Stimulated activated CD8-positive, alpha-beta memory T cell treated with anti-CD3 and anti-CD28 coated beads, Interleukin-4, amount 100 ng/mL, for 48 hours (primary cell): ENCODE measurements around the gene GTF2F2.

Experiments used
- DNase-seq: peaks from one replicate; pipeline ENCODE4 v3.0.0-alpha.2; 2020

Gene GTF2F2, protein sequence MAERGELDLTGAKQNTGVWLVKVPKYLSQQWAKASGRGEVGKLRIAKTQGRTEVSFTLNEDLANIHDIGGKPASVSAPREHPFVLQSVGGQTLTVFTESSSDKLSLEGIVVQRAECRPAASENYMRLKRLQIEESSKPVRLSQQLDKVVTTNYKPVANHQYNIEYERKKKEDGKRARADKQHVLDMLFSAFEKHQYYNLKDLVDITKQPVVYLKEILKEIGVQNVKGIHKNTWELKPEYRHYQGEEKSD

GRCh38 chr13:45119991-45120864 is at the start of gene GTF2F2:
Gene GTF2F2, plus strand, starts transcription at chr13:45120510. Its CDS starts 146 bp downstream, at chr13:45120656.
- DNase-seq: peak; percentile 91

DNA sequence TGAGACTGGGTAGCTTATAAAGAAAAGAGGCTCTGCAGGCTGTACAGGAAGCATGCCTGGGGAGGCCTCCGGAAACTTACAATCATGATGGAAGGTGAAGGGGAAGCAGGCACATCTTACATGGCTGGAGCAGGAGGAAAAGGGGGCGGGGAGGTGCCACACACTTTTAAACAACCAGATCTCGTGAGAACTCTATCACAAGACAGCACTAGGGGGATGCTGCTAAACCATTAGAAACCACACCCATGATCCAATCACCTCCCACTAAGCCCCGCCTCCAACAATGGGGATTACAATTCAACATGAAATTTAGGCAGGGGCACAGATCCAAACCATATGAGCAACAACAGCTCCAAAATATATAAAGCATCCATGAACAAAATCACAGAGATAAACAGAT is 46.5 kb upstream of the GTF2F2 start:
- DNase-seq: no peak

DNA sequence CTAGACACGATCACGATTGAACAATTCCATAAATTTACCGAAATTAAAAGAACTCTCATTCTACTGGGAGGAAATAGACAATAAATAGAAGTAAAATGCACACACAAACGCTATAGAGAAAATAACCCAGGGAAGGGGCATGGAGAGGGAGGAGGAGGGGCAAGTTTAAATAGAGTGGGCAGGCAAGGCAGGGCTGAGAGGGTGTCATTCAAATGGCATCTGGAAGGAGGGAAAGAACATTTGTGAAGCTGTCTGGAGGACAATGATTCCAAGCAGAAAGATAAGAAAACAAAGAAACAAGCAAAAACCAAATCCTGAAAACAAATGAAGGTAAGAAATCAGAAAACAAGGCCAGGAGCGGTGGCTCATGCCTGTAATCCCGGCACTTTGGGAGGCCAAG is 45.6 kb upstream of the GTF2F2 start:
- no peak for DNase-seq

GRCh38 chr13:45078003-45078402 is 42.3 kb upstream of the GTF2F2 start:
- no peak for DNase-seq

GRCh38 chr13:45082964-45083363 is 37.3 kb upstream of the GTF2F2 start:
- DNase-seq: no peak

GRCh38 chr13:45084515-45084914 is 35.8 kb upstream of the GTF2F2 start:
- DNase-seq: no peak

GRCh38 chr13:45086484-45086883 is 33.8 kb upstream of the GTF2F2 start:
- no peak for DNase-seq

DNA sequence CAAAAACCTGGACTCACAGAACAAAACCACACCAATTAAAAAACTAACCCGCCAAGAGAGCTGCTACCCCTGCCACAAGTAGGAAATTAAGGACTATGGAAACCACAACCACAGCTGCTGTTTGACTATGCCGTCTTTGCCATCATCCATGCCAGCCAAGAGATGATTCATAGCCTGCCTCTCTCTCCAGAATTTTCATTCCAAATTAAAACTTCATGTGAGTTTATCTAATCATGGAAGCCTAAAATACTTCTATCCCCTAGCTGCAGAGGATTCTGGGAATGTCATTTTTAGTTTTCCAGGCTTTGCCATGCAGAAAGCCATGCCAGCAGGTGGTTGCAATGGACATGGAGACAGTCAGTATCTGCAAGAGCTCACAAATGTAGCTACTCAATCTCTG is 27.6 kb upstream of the GTF2F2 start:
- DNase-seq: no peak

- DNase-seq: no peak
Observed at GRCh38 chr13:45100573-45101262, 19.6 kb upstream of the GTF2F2 start.

DNA sequence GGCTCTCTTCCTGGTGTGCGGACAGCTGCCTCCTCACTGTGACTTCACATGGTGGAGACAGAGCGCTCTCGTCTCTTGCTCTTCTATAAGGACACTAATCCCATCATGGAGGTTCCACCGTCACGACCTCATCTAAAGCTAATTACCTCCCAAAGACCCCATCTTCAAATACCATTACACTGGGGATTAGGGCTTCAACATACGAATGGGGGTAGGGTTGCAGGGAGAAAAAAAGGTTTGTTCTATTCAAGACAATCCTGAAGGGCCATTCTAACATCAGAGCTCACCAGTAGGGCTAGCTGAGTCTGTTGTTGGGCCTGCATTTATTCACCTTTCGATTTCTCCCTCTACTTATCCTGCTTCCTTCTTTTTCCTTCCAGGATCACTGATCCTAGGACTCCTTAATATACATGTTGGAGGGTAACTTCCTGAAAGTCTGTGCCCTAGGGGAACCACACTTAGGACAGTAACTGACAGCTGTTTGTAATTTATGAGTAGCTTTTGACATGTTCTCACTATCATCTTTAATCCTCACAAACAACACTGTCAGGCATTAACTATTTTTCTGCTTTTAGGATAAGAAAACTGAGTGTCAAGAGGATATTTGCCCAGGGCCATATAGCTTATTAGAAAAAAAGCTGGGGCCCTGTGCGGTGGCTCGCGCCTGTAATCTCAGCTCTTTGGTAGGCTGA is 18.8 kb upstream of the GTF2F2 start:
- no peak for DNase-seq

DNA sequence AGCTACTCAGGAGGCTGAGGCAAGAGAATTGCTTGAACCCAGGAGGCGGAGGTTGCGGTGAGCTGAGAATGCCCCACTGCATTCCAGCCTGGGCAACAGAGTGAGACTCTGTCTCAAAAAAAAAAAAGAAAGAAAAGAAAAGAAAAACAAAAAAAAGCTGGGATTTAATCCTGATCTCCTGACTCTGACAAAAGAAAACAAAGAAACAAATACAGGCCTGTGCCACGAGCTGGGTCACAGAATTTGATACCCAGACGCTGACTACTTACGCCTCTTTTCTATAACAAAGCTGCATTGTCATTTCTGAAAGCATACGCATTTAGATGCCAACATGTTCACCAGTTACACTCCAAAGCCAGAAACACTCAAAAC is 18.2 kb upstream of the GTF2F2 start:
- no peak for DNase-seq

DNA sequence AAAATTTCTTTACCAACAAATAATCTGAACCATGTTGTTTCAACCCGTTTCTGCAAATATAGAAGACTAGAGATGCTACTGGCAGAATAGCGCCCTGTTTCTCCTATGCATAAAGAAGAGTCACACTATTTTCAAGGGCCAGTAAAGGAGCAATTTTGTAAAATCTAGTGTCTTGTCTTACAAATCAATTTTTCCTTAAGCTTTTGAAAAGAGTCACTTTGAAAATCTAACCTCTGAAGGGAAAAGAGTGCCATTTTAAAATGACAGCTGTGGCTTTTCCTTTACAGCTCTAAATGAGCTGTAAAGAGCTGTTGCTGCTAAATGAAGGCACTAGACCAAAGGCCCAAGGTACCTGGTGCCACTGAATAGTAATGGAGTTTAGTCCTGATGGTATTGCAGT is 16.9 kb upstream of the GTF2F2 start:
- no peak for DNase-seq

DNA sequence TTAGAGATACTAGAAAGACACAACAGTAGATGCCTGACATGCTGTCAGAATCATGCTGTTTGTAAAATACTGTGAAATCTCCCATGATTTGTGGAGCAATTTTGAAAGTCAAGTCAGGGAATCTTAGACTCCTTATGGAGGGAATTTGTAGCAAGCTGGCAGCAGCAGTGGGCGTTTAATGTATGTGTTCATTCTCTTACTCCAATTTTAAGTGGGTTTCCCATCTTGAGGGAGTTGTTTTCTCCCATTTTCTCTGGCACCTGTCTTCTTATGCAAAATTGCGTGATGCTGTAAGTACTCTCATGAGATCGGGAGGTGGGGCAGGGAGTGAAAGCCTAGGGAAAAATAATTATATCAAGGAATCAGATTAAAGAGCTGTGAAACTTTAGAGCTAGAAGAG is 16.0 kb upstream of the GTF2F2 start:
- DNase-seq: no peak

- DNase-seq: no peak
Observed at GRCh38 chr13:45105895-45106294, 14.4 kb upstream of the GTF2F2 start.

- no peak for DNase-seq
Observed at GRCh38 chr13:45107539-45107938, 12.8 kb upstream of the GTF2F2 start.

- peak; percentile 25 for DNase-seq
Observed at GRCh38 chr13:45108716-45109101, 11.6 kb upstream of the GTF2F2 start.

DNA sequence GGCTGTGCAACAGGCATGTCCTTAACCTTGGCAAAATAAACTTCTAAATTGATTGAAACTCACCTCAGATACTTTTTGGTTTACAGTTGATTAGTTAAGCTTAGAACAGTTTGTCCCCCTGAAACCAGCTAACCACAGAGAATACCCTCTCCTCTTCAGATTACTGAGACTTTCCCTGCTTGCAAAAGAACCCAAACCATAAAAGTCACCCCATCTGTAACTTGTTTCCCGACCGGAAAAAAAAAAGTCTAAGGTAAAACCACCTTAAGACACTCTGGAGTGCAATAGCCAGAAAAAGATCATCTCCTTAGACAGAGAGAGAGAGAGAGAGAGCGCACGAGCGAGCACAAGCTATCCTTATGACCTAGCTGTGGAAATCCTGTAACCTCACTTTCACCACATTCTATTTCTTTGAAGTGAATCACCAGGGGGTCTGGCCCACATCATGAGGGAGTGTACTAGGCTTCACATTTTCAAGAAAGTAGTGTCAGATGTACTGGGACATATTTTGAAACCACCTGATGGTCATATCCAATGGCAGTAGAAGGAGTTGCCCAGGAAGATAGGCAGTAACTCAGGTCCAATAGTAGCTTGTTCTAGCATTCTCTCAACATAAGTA is 11.1 kb upstream of the GTF2F2 start:
- DNase-seq: peak; percentile 40

DNA sequence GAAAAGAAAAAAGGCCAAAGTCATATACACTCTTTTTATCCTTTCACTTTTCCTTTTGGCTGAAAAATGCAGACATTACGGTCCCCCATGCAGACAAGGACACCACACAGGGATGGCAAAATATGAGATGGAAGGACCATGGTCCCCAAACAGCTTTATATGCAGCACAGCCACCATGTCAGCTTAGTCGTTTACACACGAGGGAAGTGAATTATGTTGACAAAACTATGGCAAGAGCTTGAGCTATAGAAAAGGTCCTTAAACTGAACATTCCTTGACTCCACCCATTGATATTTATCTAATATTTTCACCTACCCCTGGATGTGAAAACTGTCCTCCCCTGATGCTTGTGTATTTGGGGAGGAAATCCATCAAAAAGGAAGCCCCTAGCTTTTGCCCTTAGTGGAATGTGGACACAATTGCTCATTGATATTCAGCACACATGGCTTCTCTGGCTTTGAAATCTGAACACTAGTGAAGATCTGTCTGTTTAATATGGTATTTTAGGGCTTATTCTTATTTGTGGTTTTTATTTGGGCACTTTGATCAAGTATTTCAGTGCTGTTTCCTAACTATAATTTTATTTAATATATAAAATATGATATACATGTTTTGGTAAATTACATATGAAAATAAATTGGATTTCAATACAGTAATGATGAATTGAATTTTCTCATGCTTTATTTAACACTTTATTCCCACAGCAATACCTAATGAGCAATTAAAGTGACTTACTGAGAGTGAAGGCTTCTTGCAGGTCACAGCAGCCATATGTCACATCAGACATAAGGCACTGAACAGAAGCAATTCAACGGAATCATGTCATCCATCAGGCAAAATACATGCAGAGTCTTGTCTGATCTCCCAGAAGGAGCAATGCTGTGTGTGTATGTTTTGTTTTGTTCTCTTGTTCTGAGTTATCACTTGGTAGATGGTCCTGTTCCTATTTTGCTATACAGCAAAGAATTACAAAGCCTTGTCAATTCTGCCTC is 6.8 kb upstream of the GTF2F2 start:
- no peak for DNase-seq

- DNase-seq: peak; percentile 69
Observed at GRCh38 chr13:45119469-45119990, 780 bp upstream of the GTF2F2 start.

DNA sequence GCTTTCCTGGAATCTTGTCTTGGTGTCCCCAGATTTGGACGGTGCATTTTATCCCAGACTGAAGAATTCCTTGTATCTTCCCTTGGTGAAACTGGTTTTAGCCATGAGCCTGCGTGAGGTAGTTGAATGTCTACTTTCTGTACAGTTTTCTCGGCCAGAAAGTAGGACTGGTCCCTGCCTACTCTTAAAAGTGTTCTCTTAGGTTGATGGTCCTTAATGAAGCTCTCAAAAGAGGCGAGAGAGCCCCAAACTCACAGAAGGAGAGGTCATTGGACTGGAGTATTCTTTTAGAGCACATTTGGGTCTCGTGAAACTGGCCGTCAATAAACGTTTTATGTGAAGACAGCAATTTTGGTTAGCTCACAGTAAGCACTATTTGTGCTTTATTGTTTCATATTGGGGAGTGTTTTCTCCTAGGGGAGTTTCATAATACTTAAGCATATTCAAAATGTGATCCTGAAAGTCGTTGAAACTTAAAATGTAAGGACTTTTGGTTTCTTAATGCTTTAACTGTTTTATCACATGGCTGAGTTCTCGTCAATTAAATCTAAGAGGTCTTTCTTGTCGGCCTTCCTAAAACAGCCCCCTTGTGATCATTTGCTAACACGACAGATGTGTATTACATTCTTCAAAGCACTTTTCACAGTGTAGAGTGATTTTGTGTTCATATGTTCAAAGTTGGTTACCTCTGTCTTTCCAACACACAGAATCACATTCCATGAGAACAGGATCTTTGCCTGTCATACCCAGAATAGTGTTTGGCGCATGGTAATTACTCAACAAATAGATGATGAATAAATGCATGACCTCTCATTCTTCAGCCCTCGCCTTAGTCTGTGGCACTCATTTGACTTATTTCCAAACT is 889 bp downstream of the GTF2F2 start:
- no peak for DNase-seq
